Jurkat, Clone E6-1 (cell line): Measurements from ENCODE around the gene DAPK2.

Experiments
- DNase-seq: peaks from one replicate; pipeline ENCODE4 v3.0.0-alpha.2; 2011; ENCODE audit warnings: low read depth, low spot score
- H3K4me3 ChIP-seq: 2 replicates; pipeline ENCODE4 v1.5.1; 2011; ENCODE audit warnings: mild to moderate bottlenecking, low read length, control low read depth, moderate library complexity

The DAPK2 gene

GRCh38 chr15:63930034-63930433 is 116.3 kb downstream of the DAPK2 start:
- no peak overlapping the region for H3K4me3 ChIP-seq
- no peak for DNase-seq

DNA sequence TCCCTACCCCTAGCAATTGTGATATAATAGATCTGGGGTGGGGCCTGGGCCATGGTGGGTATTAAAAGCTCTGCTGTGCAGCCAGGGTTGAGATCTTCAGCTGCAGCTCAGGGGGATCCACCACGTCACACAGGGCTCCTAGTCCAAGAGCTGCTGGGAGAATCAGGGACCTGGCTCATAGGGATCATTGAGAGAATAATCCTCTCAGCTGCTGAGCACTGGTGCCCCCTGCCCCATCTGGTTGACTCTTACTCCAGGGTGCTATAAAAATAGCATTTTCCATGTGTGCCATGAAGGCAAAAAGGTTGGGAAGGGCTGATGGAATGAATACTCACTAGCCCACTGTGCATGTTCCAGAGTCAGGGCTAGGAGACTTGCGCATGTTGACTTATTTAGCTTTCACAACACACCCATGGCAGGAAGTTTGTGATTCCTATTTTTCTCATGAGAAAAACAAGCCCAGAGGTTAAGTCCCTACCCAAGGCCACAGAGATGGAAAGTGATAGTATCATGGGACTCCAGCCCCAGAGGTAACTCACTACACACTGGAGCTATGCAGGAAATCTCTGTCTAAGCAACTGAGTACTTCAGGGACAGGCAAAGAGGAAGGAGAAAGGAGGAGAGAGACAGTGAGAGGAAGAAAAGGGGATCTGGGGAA is 118.0 kb downstream of the DAPK2 start:
- H3K4me3 ChIP-seq: no peak overlapping the region
- DNase-seq: no peak

- no peak overlapping the region for H3K4me3 ChIP-seq
- DNase-seq: no peak
These were observed 122.0 kb downstream of the DAPK2 start for GRCh38 chr15:63923993-63924950.

DNA sequence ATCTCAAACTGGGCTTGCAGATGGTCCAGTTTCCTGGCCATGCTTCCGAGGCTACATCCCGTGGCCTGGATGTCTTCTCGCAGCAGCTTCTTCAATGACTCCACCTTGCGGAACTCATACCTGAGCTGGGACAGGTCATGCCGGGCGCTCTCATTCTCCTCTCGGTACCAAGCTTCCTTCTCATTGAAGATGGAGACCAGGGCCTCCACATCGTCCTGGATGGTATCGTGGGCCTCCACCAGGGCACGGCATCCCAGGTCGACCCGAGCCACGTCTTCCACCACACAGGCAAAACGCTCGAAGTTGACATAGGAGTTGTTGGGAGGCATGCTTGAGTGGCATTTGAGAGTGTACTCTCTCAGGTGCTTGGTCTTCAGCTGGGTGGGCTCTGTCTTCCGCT is 123.4 kb downstream of the DAPK2 start:
- H3K4me3 ChIP-seq: no peak overlapping the region
- DNase-seq: no peak

GRCh38 chr15:63922261-63922904 is 123.9 kb downstream of the DAPK2 start:
- no peak for DNase-seq
- no peak overlapping the region for H3K4me3 ChIP-seq

DNA sequence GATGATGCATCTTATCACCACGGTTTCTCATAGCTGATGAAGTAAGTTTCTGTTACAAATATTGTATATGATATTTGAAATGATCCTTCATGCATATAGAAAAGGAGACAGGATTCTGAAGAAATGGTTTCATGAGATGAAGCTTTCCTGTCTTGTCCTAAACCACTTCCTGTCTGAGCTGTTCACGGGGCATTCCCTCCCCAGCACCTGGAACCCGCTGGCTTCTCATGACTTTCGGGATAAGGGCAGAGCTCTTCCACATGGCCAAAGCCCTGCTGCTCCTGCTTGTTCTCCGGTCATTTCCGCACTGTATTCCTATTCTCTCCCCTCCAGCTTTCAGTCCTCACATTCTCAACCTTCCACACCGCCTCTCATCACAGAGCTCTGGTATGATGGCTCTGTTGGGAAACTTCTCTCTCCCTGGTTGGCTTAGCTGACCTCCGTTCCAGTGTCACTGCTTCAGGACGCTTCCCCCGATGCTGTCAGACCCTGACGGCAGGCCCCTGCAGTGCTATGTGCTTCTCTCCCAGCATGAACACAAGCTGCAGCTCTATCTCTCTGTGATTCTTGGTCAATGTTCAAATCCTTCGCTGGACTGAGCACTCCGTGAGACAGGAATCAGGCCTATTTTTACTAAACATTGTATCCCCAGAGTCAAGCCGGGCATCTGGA is 125.6 kb downstream of the DAPK2 start:
- DNase-seq: no peak
- H3K4me3 ChIP-seq: no peak overlapping the region

DNA sequence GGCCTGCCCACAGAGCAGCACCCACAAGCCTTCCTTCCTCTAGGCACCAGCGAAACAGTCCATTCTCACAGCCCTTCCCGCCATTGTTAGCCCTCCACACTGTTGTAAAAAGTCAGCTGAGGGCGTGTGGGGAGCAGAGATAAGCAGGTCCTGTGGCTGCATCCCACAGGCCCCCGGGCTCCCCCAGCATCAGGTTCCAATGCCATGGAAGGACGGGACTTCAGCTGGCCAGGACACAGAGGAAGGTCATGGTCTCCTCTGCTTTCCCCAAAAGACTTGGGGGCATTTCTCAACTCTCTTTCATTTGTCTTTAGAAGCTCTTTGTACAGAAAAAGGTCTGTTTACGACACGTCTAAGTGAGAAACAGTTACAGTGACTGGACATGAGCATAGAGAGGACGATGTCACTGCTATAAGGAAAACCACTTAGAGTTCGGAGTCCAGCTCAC is 127.4 kb downstream of the DAPK2 start:
- H3K4me3 ChIP-seq: no peak overlapping the region
- DNase-seq: no peak

DNA sequence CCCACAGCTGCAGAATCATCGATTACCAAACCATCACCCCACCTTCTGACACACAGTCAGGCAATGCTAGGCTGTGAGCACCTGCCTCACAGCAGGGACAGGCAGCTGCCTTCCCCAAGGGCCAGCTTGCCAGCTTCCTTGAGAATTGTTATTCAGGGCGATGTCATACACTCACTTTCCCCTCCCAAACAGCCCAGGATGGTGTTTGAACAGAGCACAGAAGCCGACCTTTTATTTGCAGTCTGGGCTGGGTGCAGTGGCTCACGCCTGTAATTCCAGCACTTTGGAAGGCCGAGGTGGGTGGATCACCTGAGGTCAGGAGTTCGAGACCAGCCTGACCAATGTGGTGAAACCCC is 128.0 kb downstream of the DAPK2 start:
- DNase-seq: no peak

GRCh38 chr15:63917588-63918316 is 128.5 kb downstream of the DAPK2 start:
- H3K4me3 ChIP-seq: no peak overlapping the region
- no peak for DNase-seq

More for the DNA sequence above, 128.0 kb downstream of the DAPK2 start:
- H3K4me3 ChIP-seq: no peak overlapping the region

GRCh38 chr15:63915873-63916771 is 130.2 kb downstream of the DAPK2 start:
- no peak for DNase-seq
- H3K4me3 ChIP-seq: no peak overlapping the region

DNA sequence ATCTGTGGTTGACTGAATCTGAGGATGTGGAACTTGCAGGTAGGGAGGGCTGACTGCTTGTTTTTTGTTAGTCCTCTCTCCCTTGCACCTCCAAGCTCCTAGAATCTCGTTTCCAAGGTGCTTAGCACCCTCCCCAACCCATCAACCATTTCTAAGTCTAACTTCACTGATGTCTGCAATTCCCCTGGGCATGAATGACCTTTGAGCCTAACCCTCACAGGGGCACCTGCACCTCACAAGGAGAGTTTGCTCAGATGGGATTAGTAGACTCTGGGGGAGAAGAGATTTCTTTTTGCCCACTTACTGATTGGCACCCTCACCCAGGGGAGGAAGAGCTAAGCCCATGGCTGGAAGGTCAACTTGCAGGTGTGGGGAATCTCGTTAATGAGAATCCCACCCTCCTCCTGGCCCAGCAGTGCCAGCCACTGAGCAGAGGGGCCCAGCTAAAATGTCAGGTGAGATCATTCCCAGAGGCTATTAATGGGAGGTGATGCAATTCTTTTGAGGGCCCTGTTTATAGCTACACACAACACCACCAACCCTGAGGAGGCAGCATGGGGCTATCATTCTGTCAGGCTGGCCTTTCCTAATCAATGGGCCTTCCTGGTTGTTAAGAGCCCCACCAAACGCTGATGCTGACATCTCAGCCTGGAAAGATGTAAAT is 130.9 kb downstream of the DAPK2 start:
- no peak for DNase-seq
- no peak overlapping the region for H3K4me3 ChIP-seq

DNA sequence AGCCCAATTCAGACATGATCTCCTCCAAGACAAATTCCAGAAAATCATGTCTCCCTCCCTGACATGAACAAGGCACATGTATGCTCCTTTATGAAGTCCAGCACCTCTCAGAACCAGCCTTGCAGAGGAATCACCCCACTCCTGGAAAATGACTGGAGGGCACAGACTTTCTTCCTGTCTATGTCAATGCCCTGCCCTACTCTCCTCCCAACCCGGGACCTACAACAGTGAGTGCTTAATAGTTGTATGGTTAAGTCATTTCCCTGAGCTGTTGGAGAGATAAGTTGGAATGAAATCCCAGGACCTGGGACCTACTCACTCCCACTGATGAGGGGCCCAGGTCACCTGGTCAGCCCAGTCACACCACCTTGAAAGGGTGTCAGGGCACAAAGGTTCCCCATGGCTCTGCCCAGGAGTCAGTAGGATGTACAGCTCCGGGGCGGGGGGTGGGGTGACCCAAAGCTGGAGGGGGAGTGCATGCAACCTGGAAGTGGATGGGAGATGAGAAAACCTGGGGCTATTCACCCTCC is 132.4 kb downstream of the DAPK2 start:
- no peak for DNase-seq
- H3K4me3 ChIP-seq: no peak overlapping the region

DNA sequence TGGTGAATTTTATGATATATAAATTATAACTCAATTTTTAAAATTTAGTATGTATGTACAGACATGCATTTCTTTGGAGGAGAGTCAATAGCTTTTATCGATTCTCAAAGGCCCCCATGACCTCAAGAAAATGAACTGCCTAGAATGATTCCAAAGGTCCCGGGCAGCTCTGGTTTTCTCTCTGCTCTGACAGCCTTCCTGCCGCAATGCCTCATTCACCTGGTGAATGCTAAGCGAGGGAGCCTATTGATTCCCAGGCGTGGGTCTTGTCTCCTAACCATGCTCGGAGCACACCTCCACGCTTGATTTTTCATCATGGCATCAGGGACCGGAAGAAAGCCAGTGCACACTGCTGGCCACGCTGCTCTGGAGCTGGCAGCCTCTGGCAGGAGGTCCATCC is 132.9 kb downstream of the DAPK2 start:
- H3K4me3 ChIP-seq: no peak overlapping the region
- DNase-seq: no peak

DNA sequence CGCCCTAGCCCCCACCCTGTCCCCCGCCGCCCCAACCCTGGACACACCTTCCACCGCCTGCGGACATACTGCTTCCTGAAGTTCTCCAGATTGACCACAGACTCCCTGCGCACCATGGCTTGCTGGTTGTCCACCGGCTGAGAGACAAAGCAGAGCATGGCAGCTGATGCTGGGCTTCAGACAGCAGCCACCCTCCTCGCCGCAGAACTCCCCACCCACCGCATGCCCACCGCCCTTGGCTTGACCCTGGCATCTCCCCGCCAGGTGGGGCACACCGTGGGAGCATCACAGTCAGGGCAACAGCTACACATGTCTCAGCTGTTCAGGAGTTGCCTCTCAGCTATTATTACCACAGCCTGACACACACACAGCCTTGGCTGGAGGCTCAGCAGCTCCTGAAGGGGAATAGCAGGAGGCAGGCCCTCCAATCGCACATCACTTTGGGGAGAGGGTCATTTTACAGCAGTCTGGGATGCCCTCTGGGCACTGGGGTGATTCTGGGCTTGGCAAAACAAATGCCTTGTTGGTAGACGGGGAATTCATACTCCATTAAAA is 134.1 kb downstream of the DAPK2 start:
- no peak for DNase-seq
- no peak overlapping the region for H3K4me3 ChIP-seq

GRCh38 chr15:63911160-63911559 is 135.1 kb downstream of the DAPK2 start:
- H3K4me3 ChIP-seq: no peak overlapping the region
- no peak for DNase-seq

- H3K4me3 ChIP-seq: no peak overlapping the region
- no peak for DNase-seq
These were observed 136.4 kb downstream of the DAPK2 start for GRCh38 chr15:63909819-63910437.
